ENCODE data around the gene TGM5. TPM values are rescaled to one million over a fixed set of nuclear protein-coding genes. Genes with fewer than 3 reads are reported as not detected.

TGM5 gene
- total RNA-seq, 4 donors from 2014 or later = not detected

DNA sequence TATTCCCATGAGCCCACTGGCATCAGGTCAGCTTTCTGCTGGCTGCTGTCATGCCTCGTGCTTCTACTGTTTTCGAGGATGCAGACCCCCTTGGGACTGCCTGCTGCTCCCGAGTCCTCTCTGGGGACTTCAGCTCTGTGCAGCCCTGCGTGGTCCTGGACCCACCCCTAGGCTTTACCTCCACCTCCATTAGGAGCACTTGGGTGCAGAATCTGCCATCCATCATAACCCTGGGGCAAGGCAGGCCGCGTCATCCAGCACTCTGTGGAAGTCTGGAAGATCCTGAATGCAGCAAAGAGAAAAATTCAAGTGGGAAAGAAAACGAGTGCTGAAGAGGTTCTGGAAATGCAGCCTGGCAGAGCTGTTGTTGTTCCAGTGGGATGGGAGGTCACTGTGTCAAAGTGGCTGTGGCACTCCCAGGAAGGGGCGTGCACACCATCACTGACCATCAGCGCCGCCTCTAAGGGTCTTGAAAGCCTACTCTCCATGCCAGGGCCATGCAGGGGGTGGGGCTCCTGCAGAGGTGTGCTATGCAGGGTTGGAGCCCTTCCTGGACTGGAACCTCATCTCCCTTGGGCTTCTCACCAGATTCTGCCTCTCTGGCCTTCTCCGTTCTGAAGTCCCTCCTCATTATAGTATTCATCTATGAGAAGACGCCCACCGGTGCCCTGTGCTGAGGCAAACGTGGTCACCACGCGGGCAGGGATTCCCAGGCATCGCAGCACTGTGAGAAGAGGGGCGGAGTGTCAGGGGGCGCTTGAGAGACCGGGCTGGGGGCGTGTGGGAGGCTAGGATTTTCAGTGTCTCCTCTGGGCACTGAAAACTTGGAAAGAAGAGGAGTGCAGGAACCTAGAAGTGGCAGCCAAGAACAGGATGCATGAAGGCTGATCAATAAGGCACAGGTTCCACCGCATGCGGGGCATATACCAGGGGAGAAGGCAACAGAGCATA is 58.4 kb downstream of the TGM5 start:
- no peaks in the 10 kb centered on the region for H3K27me3 ChIP-seq
- TF ChIP-seq POLR2A (IDR thresholded peaks at IDR 0.05) = no peak
- TF ChIP-seq, protein P1, sequence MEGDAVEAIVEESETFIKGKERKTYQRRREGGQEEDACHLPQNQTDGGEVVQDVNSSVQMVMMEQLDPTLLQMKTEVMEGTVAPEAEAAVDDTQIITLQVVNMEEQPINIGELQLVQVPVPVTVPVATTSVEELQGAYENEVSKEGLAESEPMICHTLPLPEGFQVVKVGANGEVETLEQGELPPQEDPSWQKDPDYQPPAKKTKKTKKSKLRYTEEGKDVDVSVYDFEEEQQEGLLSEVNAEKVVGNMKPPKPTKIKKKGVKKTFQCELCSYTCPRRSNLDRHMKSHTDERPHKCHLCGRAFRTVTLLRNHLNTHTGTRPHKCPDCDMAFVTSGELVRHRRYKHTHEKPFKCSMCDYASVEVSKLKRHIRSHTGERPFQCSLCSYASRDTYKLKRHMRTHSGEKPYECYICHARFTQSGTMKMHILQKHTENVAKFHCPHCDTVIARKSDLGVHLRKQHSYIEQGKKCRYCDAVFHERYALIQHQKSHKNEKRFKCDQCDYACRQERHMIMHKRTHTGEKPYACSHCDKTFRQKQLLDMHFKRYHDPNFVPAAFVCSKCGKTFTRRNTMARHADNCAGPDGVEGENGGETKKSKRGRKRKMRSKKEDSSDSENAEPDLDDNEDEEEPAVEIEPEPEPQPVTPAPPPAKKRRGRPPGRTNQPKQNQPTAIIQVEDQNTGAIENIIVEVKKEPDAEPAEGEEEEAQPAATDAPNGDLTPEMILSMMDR (IDR thresholded peaks at IDR 0.05) = no peak
- no peak for DNase-seq
- no peaks in the 10 kb centered on the region for H3K9me3 ChIP-seq
- H3K4me3 ChIP-seq = no peak overlapping the region
- H3K27ac ChIP-seq = no peak overlapping the region
- intact Hi-C loops (cut with DNase I; ENCODE audit: low total_unique reads) = no loop called here
- no peaks in the 10 kb centered on the region for H3K4me1 ChIP-seq
- no peaks in the 10 kb centered on the region for H3K36me3 ChIP-seq

DNA sequence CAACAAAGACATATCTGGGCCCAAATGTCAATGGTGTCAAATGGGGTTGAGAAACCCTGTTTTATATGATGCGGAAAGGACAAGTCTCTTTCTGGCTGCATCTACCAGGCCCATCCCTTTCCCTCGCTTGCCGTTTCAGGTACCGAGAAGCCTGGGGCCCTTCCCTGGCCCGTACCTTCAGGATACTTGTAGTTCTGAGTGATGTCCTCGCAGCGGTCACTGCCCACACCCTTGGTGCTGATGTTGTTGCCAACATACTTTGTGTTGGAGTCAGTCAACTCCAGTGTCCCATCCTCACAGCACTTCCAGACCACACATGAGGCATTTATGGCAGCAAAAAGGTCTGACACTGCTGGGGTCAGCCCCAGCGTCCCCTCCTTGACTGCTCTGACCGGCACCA is 59.7 kb downstream of the TGM5 start:
- TF ChIP-seq POLR2A (IDR thresholded peaks at IDR 0.05) = no peak
- TF ChIP-seq, protein P1 (IDR thresholded peaks at IDR 0.05) = no peak
- Histone ChIP-seq H3K27me3 (no peaks in the 10 kb centered on the region), H3K4me1 (no peaks in the 10 kb centered on the region), H3K9me3 (no peaks in the 10 kb centered on the region), H3K36me3 (no peaks in the 10 kb centered on the region), H3K27ac (no peak overlapping the region), H3K4me3 (no peak overlapping the region)
- intact Hi-C loops (cut with DNase I; ENCODE audit: low total_unique reads) = no loop called here
- no peak for DNase-seq

DNA sequence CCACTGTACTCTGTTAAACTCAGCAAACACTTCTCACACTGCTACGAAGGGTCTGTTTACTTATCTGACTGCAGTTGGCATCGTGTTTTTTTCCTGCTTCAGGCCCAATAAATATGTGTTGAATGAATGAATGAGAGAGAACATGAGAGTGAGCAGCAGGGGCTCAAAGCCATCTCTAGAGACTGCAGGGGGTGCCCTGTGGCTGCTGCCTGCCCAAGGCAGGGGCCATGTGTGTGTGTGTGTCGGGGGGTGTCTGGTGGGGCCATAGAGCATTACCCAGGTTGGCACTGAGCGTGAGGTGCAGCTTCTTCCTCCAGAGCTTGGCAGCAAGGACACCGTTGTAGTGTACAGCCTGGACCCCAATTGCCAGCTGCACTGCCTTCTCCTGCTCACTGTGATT is 60.7 kb downstream of the TGM5 start:
- Histone ChIP-seq H3K36me3 (no peaks in the 10 kb centered on the region), H3K9me3 (no peaks in the 10 kb centered on the region), H3K27me3 (no peaks in the 10 kb centered on the region), H3K27ac (no peak overlapping the region), H3K4me1 (no peaks in the 10 kb centered on the region), H3K4me3 (no peak overlapping the region)
- TF ChIP-seq, protein P1 (IDR thresholded peaks at IDR 0.05) = no peak
- no peak for TF ChIP-seq POLR2A (IDR thresholded peaks at IDR 0.05)
- DNase-seq = no peak
- intact Hi-C loops (cut with DNase I; ENCODE audit: low total_unique reads) = no loop called here

DNA sequence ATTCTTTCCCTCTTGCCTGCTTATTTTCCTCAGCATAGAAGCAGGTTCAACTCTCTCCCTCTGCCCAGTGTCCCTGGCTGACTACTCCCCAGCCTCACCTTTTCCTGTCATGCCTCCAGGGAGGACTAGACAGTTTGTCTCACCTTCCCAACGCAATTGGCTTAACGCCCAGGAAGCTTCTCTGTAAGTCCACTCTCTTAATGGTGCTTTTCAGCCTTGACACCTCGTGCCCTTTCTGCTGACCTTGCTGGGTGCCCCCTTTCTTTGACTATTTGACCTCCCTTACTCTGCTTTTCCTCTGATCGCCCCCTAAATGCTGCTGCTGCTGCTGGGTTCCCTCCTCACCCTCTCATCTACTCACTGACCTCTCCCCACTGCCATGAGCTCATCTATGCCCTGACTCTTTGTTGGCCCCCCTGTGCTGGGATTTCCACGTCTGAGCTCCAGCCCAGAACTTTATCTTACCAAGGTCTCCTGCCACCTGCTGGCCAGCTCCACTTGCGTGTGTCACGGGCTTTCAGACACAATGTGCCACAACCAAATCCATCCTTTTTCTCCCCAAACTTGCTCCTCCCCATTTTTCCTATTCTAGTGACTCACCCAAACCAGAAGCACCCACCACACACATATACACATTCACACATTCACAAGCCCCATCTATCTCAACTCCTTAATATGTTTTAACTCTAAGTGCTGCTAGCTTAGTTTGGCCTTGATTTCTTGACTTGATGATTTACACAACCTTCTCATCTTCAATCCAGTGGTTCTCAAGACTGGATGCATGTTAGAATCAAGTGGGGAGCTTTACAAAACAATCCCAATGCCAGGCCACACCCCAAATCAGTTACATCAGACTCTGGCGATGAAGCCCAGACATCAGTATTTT is 62.5 kb downstream of the TGM5 start:
- no peak for DNase-seq

More for the DNA sequence above, 62.5 kb downstream of the TGM5 start:
- Histone ChIP-seq H3K36me3 (no peaks in the 10 kb centered on the region), H3K27me3 (no peaks in the 10 kb centered on the region), H3K9me3 (no peaks in the 10 kb centered on the region), H3K27ac (no peak overlapping the region), H3K4me3 (no peak overlapping the region), H3K4me1 (no peaks in the 10 kb centered on the region)
- intact Hi-C loops (cut with DNase I; ENCODE audit: low total_unique reads) = no loop called here
- TF ChIP-seq POLR2A (IDR thresholded peaks at IDR 0.05) = no peak
- TF ChIP-seq, protein P1 (IDR thresholded peaks at IDR 0.05) = peak in 3 of 4 experiments; percentile 32 to 42 (median 39)
